Ishikawa (cell line): Measurements from ENCODE around the gene BTG2.

Source experiments
- CEBPB ChIP-seq: IDR thresholded peaks from 2 replicates; pipeline ENCODE4 v1.6.1; 2012
- CREB1 ChIP-seq: IDR thresholded peaks from 2 replicates; pipeline ENCODE4 v1.6.1; 2012; ENCODE audit warnings: low read depth
- EGR1 ChIP-seq: IDR thresholded peaks from 2 replicates; pipeline ENCODE4 v1.6.1; 2012
- EP300 ChIP-seq: IDR thresholded peaks from 2 replicates; pipeline ENCODE4 v1.6.1; 2012; ENCODE audit warnings: borderline replicate concordance
- FOXM1 ChIP-seq: IDR thresholded peaks from 2 replicates; pipeline ENCODE4 v1.6.1; 2012; ENCODE audit warnings: low read depth, borderline replicate concordance
- NFIC ChIP-seq: IDR thresholded peaks from 2 replicates; pipeline ENCODE4 v1.6.1; 2012
- RAD21 ChIP-seq: IDR thresholded peaks from 2 replicates; pipeline ENCODE4 v1.6.1; 2012; ENCODE audit warnings: low read depth
- TAF1 ChIP-seq: IDR thresholded peaks from 2 replicates; pipeline ENCODE4 v1.6.1; 2012; ENCODE audit warnings: low read depth, mild to moderate bottlenecking
- TCF12 ChIP-seq: IDR thresholded peaks from 2 replicates; pipeline ENCODE4 v1.6.1; 2012; ENCODE audit warnings: low read depth
- TEAD4 ChIP-seq: IDR thresholded peaks from 2 replicates; pipeline ENCODE4 v1.6.1; 2012
- YY1 ChIP-seq: IDR thresholded peaks from 2 replicates; pipeline ENCODE4 v1.6.1; 2012; ENCODE audit warnings: low read depth
- ZBTB7A ChIP-seq: IDR thresholded peaks from 2 replicates; pipeline ENCODE4 v1.6.1; 2012; ENCODE audit warnings: low read depth
- TF ChIP-seq, protein P1 (sequence below): IDR thresholded peaks from 2 replicates; pipeline ENCODE4 v1.6.1; 2012
- TF ChIP-seq, protein P2 (sequence below): IDR thresholded peaks from 2 replicates; pipeline ENCODE4 v1.6.1; 2012; ENCODE audit warnings: low read depth, mild to moderate bottlenecking
- TF ChIP-seq, protein P3 (sequence below): IDR thresholded peaks from 2 replicates; pipeline ENCODE4 v1.6.1; 2012

Gene BTG2

DNA sequence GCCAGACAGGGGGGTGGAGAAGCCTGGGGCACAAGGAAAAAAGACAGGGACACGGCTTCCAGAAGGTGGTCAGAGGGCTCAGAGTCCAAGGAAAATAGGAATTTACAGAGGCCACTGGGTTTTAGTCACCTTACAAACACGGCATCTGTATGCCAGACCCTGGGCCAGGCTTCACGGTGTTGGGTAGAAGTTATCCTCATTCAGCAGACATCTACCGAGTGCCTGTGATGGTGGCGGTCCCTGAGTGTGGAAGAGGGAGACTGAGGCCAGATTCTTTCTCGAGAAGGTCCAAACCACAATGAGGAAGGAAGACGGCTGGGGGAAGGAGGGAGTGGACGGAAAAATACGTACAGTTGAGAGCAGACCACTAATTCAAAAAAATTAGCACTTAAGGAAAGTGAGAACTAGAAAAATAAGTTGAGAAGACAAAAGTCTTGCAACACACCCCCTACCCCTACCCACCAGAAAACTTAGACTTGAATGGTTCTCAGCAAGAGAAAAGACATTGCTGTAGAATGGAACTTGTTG is 864 bp upstream of the BTG2 start:
- TF ChIP-seq FOXM1 (no peak), TEAD4 (no peak)

DNA sequence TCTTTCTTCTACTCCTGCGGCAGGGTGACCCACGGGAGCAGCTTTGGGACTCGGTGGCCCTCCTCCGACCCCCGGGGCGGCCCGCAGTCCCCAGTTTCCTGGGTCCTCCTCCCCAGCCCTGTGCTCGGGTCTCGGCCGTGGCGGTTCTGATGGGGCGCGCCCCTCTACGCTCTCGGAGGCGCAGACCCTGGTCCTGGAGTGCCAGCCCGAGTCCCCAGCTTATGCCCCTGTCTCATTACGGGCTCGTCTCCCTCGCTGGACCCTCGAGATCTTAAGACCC is 430 bp downstream of the BTG2 start:
- TF ChIP-seq NFIC (no peak), CEBPB (no peak), CREB1 (no peak), FOXM1 (no peak), EP300 (no peak), TEAD4 (no peak), EGR1 (no peak), ZBTB7A (no peak), YY1 (no peak), TCF12 (no peak), RAD21 (no peak), TAF1 (no peak)
- TF ChIP-seq, protein P1, sequence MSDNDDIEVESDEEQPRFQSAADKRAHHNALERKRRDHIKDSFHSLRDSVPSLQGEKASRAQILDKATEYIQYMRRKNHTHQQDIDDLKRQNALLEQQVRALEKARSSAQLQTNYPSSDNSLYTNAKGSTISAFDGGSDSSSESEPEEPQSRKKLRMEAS = no peak
- TF ChIP-seq, protein P2, sequence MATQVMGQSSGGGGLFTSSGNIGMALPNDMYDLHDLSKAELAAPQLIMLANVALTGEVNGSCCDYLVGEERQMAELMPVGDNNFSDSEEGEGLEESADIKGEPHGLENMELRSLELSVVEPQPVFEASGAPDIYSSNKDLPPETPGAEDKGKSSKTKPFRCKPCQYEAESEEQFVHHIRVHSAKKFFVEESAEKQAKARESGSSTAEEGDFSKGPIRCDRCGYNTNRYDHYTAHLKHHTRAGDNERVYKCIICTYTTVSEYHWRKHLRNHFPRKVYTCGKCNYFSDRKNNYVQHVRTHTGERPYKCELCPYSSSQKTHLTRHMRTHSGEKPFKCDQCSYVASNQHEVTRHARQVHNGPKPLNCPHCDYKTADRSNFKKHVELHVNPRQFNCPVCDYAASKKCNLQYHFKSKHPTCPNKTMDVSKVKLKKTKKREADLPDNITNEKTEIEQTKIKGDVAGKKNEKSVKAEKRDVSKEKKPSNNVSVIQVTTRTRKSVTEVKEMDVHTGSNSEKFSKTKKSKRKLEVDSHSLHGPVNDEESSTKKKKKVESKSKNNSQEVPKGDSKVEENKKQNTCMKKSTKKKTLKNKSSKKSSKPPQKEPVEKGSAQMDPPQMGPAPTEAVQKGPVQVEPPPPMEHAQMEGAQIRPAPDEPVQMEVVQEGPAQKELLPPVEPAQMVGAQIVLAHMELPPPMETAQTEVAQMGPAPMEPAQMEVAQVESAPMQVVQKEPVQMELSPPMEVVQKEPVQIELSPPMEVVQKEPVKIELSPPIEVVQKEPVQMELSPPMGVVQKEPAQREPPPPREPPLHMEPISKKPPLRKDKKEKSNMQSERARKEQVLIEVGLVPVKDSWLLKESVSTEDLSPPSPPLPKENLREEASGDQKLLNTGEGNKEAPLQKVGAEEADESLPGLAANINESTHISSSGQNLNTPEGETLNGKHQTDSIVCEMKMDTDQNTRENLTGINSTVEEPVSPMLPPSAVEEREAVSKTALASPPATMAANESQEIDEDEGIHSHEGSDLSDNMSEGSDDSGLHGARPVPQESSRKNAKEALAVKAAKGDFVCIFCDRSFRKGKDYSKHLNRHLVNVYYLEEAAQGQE = no peak
- TF ChIP-seq, protein P3, sequence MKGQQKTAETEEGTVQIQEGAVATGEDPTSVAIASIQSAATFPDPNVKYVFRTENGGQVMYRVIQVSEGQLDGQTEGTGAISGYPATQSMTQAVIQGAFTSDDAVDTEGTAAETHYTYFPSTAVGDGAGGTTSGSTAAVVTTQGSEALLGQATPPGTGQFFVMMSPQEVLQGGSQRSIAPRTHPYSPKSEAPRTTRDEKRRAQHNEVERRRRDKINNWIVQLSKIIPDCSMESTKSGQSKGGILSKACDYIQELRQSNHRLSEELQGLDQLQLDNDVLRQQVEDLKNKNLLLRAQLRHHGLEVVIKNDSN = no peak

DNA sequence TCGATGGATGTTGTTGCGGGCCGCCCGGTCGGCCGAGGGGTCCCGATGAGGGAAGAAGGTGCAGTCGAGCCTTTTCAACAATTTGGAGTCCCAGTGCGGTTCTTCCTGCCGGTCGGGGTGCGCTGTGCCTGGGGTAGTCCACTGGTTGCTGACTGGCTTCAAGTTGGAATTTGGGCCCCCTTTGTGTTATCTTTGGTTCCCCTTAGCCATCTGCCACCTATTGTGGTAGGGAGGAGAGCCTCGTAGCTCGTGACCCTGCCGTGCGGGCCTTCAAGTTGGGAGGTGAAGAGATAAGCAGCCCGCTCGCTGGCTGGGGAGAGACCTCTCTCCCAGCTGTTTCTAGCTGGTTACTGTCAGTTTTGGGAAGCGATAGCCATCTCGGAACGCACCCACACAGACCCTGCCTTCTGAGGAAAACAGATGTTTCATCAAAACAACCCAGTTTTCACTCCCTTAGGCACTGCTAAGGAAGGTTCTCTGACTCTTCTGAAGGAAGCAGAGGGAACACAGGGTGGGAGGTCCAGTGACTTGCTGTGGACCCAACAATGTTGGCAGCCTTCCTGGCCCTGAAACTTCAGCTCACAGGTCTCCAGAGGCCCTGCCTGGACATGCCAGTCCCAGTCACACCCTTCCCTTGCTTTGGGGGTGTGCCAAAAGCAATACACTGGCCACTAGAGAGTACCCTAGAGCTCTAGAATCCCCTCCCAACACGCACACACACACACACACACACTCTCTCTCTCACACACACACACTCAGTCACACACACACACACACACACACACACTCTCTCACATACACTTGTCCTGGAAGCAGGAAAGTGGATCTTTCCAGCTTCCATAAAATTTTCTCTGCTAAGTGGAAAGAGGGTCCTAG is 1.0 kb downstream of the BTG2 start:
- TF ChIP-seq EGR1 = no peak
- no peak for TF ChIP-seq TAF1
- TF ChIP-seq CEBPB = no peak
- TF ChIP-seq, protein P2 = no peak
- peak; percentile 1; the same call in 1 of the 2 replicates for TF ChIP-seq ZBTB7A
- TF ChIP-seq TEAD4 = 0 out of 2 replicates have a peak, but pooled peaks have one; percentile 10
- peak; percentile 76 for TF ChIP-seq NFIC
- no peak for TF ChIP-seq YY1
- no peak for TF ChIP-seq EP300
- TF ChIP-seq FOXM1 = no peak
- TF ChIP-seq CREB1 = no peak
- peak; percentile 37; the same call in 1 of the 2 replicates for TF ChIP-seq RAD21
- TF ChIP-seq, protein P3 = no peak
- TF ChIP-seq, protein P1 = 0 out of 2 replicates have a peak, but pooled peaks have one; percentile 36
- no peak for TF ChIP-seq TCF12

DNA sequence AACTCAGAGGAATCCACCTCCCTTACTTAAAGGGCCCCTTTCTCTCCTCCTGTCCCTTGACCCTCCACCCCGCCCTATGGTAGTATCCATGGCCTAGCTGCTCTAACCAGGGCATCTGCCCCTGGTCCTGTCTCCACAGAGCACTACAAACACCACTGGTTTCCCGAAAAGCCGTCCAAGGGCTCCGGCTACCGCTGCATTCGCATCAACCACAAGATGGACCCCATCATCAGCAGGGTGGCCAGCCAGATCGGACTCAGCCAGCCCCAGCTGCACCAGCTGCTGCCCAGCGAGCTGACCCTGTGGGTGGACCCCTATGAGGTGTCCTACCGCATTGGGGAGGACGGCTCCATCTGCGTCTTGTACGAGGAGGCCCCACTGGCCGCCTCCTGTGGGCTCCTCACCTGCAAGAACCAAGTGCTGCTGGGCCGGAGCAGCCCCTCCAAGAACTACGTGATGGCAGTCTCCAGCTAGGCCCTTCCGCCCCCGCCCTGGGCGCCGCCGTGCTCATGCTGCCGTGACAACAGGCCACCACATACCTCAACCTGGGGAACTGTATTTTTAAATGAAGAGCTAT is 1.7 kb downstream of the BTG2 start:
- TF ChIP-seq ZBTB7A = no peak
- TF ChIP-seq TAF1 = no peak
- no peak for TF ChIP-seq NFIC
- TF ChIP-seq, protein P3 = no peak
- no peak for TF ChIP-seq CEBPB
- no peak for TF ChIP-seq EGR1
- no peak for TF ChIP-seq RAD21
- TF ChIP-seq FOXM1 = no peak
- TF ChIP-seq YY1 = no peak
- TF ChIP-seq, protein P2 = no peak
